Right lobe of liver (tissue), 6 donors: ENCODE data around the gene GPX7. TPM values are rescaled to one million over a fixed set of nuclear protein-coding genes. Genes with fewer than 3 reads are reported as not detected.

Experiments
- ATAC-seq, 4 donors: fragments of 200-7000 bp; cut with Tn5 transposase; one replicate each; pipeline ENCODE4 v1.9.1; 2020; ENCODE audit warnings: mild to moderate bottlenecking in 4 of 4, moderate library complexity in 4 of 4
- DNase-seq, 3 donors: peaks; one replicate each; pipeline ENCODE4 v3.0.0-alpha.2; 2020
- H3K27ac ChIP-seq, 3 donors: fragments of 200-600 bp; one replicate each; pipeline ENCODE4 v1.8.0; 2022
- H3K27me3 ChIP-seq, 2 donors: fragments of 200-600 bp; one replicate each; pipeline ENCODE4 v1.8.0; 2022
- H3K36me3 ChIP-seq, 4 donors: fragments of 200-600 bp; sonication (generic) in 1 of 4; one replicate each; pipeline versions ENCODE4 v1.5.1 to v1.8.0; 2017 to 2022; ENCODE audit warnings: control low read depth in 1 of 4
- H3K4me1 ChIP-seq, 4 donors: fragments of 200-600 bp; sonication (generic) in 1 of 4; one replicate each; pipeline versions ENCODE4 v1.5.1 to v1.8.0; 2017 to 2022; ENCODE audit warnings: control low read depth in 1 of 4
- H3K4me3 ChIP-seq, 3 donors: fragments of 200-600 bp; one replicate each; pipeline ENCODE4 v1.8.0; 2022
- H3K9me3 ChIP-seq, 4 donors: fragments of 200-600 bp; sonication (generic) in 1 of 4; one replicate each; pipeline versions ENCODE4 v1.5.1 to v1.8.0; 2017 to 2022; ENCODE audit warnings: control low read depth in 1 of 4
- CTCF ChIP-seq, 4 donors: fragments of 200-600 bp in 3 of 4; fragments of 450-650 bp in 1 of 4; IDR thresholded peaks; one replicate each; pipeline versions ENCODE4 v1.5.1 to v1.8.0; 2016 to 2022; ENCODE audit warnings: antibody characterized with exemption in 4 of 4, mild to moderate bottlenecking in 2 of 4
- POLR2A ChIP-seq: fragments of 450-650 bp; IDR thresholded peaks from one replicate; pipeline ENCODE4 v1.6.1; 2017; ENCODE audit warnings: antibody characterized with exemption, mild to moderate bottlenecking
- whole genome bisulfite sequencing: methylation state at CpG from one replicate; pipeline ENCODE4 v1.1.6; 2018; ENCODE audit warnings: low coverage, low lambda C conversion rate; ENCODE audit not compliant: insufficient coverage; ENCODE audit errors: missing lambda C conversion rate; 5-methylcytosine and 5-hydroxymethylcytosine counted together
- intact Hi-C, 2 donors: fragments of 100-400 bp; cut with DNase I; formaldehyde crosslinking; loops; one replicate each; pipeline versions ENCODE4 v1.11.2 to v1.14.1; 2022
- total RNA-seq, 6 experiments: library from RNA; depleted of rRNA in 2 of 6; stranded (reverse); fragments of >200 nt in 2 of 6; fragmentation: NEBNext Ultra II Directional in 3 of 6; extraction: Animal tissue kit (Norgen Biotek cat#: 25700) in 3 of 6; gene quantifications; one replicate each; pipeline versions ENCODE4 v1.1.0 to v1.2.4, GENCODE V29; 2016 to 2023
- donor health status: DM: no; HTN: yes; CAD: no.
- donor health status: DM: no; HTN: no; CAD: no.
- donor health status: DM: no; HTN: no; CAD: no.
- donor health status: DM: no; HTN: yes; CAD: no.
- donor health status: DM: no; HTN: yes; CAD: no.

The GPX7 gene
- total RNA-seq, 6 experiments from 2014 or later = 1.6 to 4.3 (median 2.7) TPM

DNA sequence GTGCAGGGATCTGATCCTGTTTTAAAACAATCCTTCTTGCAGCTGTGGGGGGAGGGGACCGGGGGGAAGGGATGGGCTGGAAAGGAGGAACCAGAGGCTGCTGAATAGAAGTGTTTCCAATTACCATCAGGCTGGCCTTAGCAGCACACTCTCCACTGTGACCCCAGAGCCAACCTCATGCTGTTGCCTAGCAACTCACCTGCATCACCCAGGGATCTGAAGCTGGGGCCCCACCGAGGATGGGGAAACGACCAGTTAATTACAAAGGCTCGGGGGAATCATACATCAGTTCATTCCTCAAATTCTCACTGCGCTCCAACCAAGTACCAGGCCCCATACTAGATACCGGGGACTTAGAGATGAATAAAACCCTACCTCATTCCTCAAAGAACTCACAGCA lies 11.9 kb upstream of the GPX7 start:
- DNase-seq (no peak), ATAC-seq (no peak)
- H3K4me3 ChIP-seq = no peak overlapping the region
- intact Hi-C loops = no loop called here
- H3K36me3 ChIP-seq = no peaks in the 10 kb centered on the region
- H3K27me3 ChIP-seq = no peaks in the 10 kb centered on the region
- no peak overlapping the region for H3K27ac ChIP-seq
- 70% methylated on average over 5 of the region's 6 CpGs for WGBS
- no peak for TF ChIP-seq POLR2A
- TF ChIP-seq CTCF (IDR thresholded peaks at IDR 0.05) = no peak
- H3K9me3 ChIP-seq = no peaks in the 10 kb centered on the region
- H3K4me1 ChIP-seq = no peaks in the 10 kb centered on the region

- ATAC-seq = no peak
- H3K27me3 ChIP-seq = no peaks in the 10 kb centered on the region
- DNase-seq = no peak
- H3K4me1 ChIP-seq = no peaks in the 10 kb centered on the region
- H3K36me3 ChIP-seq = no peaks in the 10 kb centered on the region
- no peak overlapping the region for H3K27ac ChIP-seq
- TF ChIP-seq POLR2A = no peak
- no peak for TF ChIP-seq CTCF (IDR thresholded peaks at IDR 0.05)
- no peaks in the 10 kb centered on the region for H3K9me3 ChIP-seq
- intact Hi-C loops = no loop called here
- H3K4me3 ChIP-seq = no peak overlapping the region
- 75% methylated on average over 5 of the region's 5 CpGs for WGBS
These were observed 9.4 kb upstream of the GPX7 start for GRCh38 chr1:52592637-52593323.

DNA sequence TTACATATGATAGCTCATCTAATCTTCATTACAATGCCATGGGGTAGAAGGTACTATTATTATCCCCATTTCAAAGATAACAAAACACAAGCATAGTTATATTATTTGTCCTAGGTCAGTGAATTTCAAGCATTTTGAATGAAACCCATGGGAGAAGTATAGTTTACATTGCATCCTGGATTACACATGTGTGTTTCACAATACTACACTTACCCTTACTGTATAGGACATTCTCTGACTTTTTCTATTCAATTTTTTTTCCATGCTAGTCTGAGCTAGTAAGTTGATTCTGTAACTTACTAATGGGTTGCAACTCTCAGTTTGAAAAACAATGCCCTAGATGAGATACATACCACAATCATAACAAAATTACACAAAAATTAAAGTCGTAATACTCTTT lies 8.7 kb upstream of the GPX7 start:
- 91% methylated on average over 1 of the region's 1 CpG for WGBS
- Histone ChIP-seq H3K4me1 (no peaks in the 10 kb centered on the region), H3K27me3 (no peaks in the 10 kb centered on the region), H3K36me3 (no peaks in the 10 kb centered on the region), H3K27ac (no peak overlapping the region), H3K4me3 (no peak overlapping the region), H3K9me3 (no peaks in the 10 kb centered on the region)
- DNase-seq = no peak
- TF ChIP-seq POLR2A = no peak
- TF ChIP-seq CTCF (IDR thresholded peaks at IDR 0.05) = no peak
- intact Hi-C loops = no loop called here
- no peak for ATAC-seq

DNA sequence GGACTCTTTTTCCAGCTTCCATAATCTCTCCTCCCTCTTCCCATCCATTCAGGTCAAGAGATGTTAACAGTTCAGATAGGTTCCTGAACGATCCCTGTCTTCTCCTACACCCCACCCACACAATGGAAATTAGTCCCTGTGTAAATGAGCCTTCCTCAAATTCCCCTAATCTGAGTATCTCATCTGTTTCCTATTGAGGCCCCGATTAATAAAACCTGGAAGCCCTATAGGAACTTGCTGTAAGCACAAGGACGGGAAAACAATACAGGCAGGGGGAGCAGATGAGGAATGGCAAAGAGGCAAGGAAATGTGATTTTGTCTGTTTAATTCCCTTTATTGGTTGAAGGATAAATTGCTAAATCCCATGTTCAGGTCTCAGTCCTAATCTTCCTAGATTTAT lies 7.1 kb upstream of the GPX7 start:
- H3K27ac ChIP-seq = no peak overlapping the region
- no peaks in the 10 kb centered on the region for H3K4me1 ChIP-seq
- ATAC-seq (no peak), DNase-seq (no peak)
- no peaks in the 10 kb centered on the region for H3K36me3 ChIP-seq
- no peak overlapping the region for H3K4me3 ChIP-seq
- H3K27me3 ChIP-seq = no peaks in the 10 kb centered on the region
- H3K9me3 ChIP-seq = no peaks in the 10 kb centered on the region
- intact Hi-C loops = no loop called here
- no peak for TF ChIP-seq POLR2A
- no peak for TF ChIP-seq CTCF (IDR thresholded peaks at IDR 0.05)
- WGBS = 39% methylated on average over 3 of the region's 3 CpGs

DNA sequence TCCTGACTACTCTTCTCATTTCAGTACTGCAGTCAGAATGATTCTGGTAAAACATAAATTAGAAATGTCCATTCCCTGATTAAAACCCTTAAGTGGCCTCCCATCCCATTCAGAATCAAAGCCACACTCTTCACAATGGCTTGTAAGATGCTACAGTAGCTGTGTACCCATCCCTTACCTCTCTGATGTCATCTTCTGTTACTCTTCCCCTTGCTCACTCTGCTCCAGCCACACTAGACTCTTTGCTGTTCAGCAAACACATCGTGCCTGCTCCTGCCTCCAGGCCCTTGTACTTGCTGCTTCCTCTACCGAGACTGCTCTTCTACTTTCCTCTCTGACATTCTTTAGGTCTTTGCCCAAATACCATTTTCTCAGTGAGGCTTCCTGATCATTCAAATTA lies 4.3 kb upstream of the GPX7 start:
- Histone ChIP-seq H3K4me1 (peaks cover 0 to 4% (median 0%) of the 10 kb centered on the region in 4 donors), H3K9me3 (no peaks in the 10 kb centered on the region), H3K36me3 (no peaks in the 10 kb centered on the region), H3K4me3 (no peak overlapping the region), H3K27ac (no peak overlapping the region), H3K27me3 (no peaks in the 10 kb centered on the region)
- ATAC-seq (no peak), DNase-seq (no peak)
- intact Hi-C loops = no loop called here
- WGBS = 69% methylated on average over 2 of the region's 2 CpGs
- TF ChIP-seq CTCF (IDR thresholded peaks at IDR 0.05) (no peak), POLR2A (no peak)
